Measurements from ENCODE around the gene PRPF8.
A peak's percentile ranks its signal among the peaks of the same experiment; 100 is the strongest.

PRPF8 gene

DNA sequence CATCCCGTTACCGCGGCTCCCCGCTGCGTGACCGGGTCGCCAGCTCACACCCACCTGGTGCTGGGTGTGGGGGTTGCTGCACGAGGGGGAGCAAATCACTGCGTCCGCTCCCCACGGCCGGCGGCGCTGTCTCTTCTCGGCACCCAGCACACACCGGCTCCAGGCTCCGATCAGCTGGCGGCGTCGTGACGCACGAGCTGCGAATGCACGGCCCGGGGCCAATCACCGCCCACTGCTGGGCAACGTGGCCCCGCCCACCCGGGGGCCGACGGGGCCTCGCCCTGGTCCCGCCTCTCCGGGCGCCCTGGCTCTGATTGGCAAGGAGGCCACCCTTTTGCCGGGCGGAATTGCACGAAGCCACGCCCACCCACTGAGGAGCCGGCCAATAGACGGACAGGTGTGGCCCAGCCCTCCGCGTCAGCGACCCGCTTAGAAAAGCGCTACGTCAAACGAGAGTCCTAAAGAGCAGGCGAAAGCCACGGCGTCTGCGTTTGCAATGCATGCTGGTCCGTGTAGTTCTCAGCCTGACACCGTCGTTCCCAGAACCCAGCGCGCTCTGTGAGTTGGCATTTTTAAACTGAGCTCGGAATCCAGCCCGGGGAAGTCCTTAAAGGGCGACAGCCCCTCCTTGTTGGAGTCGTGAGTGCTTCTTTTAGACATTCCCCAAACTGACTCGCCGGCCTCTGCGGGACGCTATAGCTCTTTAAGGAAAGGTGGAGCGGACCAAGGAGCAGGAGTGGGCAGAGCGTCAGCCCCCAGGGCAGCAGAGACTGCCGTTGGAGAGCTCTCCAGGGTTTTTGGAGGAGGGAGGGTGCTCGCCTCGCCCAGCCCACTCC lies 31.6 kb upstream of the PRPF8 start:
- Histone ChIP-seq H3K4me3 (ENCODE audit: low read depth in 1 of 5, low read length in 5 of 5) (peak overlapping the region; percentile 76 to 88 (median 80)), H3K36me3 (ENCODE audit: control insufficient read depth in 5 of 5, insufficient read depth in 5 of 5, low read length in 5 of 5) (peaks cover 5 to 32% (median 25%) of the 10 kb centered on the region in 5 donors), H3K9me3 (ENCODE audit: control insufficient read depth in 5 of 5, low read length in 5 of 5) (no peaks in the 10 kb centered on the region), H3K4me1 (ENCODE audit: control insufficient read depth in 5 of 5, insufficient read depth in 5 of 5, low read length in 5 of 5) (peaks cover 28 to 69% (median 61%) of the 10 kb centered on the region in 5 donors), H3K27ac (ENCODE audit: low read depth, low read length) (peak overlapping the region; percentile 100), H3K9ac (ENCODE audit: low read length in 5 of 5) (peak overlapping the region; percentile 63 to 97 (median 94)), H3K27me3 (ENCODE audit: control insufficient read depth in 5 of 5, insufficient read depth in 4 of 5, low read length in 5 of 5) (no peaks in the 10 kb centered on the region)

DNA sequence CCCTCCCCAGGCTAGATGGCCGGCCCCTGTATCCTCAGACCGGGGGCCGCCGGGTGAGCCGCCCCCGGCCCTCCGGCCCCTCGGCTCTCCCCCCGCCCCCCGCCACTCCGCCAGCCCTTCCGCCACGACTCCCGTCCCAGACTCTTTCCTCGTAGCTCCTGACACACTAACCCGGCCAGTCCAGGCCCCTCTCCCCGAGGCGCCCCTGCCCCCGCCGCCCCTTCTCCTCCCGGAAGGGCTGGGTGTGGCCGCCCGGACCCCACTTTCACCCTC lies 31.1 kb upstream of the PRPF8 start:
- Histone ChIP-seq H3K4me1 (ENCODE audit: control insufficient read depth in 5 of 5, insufficient read depth in 5 of 5, low read length in 5 of 5) (peaks cover 28 to 71% (median 64%) of the 10 kb centered on the region in 5 donors), H3K9me3 (ENCODE audit: control insufficient read depth in 5 of 5, low read length in 5 of 5) (no peaks in the 10 kb centered on the region), H3K27ac (ENCODE audit: low read depth, low read length) (peak overlapping the region; percentile 99), H3K4me3 (ENCODE audit: low read depth in 1 of 5, low read length in 5 of 5) (peak overlapping the region in 4 of 5 donors; percentile 77 to 90 (median 84)), H3K9ac (ENCODE audit: low read length in 5 of 5) (peak overlapping the region in 4 of 5 donors; percentile 74 to 89 (median 84)), H3K27me3 (ENCODE audit: control insufficient read depth in 5 of 5, insufficient read depth in 4 of 5, low read length in 5 of 5) (no peaks in the 10 kb centered on the region), H3K36me3 (ENCODE audit: control insufficient read depth in 5 of 5, insufficient read depth in 5 of 5, low read length in 5 of 5) (peaks cover 5 to 36% (median 25%) of the 10 kb centered on the region in 5 donors)

DNA sequence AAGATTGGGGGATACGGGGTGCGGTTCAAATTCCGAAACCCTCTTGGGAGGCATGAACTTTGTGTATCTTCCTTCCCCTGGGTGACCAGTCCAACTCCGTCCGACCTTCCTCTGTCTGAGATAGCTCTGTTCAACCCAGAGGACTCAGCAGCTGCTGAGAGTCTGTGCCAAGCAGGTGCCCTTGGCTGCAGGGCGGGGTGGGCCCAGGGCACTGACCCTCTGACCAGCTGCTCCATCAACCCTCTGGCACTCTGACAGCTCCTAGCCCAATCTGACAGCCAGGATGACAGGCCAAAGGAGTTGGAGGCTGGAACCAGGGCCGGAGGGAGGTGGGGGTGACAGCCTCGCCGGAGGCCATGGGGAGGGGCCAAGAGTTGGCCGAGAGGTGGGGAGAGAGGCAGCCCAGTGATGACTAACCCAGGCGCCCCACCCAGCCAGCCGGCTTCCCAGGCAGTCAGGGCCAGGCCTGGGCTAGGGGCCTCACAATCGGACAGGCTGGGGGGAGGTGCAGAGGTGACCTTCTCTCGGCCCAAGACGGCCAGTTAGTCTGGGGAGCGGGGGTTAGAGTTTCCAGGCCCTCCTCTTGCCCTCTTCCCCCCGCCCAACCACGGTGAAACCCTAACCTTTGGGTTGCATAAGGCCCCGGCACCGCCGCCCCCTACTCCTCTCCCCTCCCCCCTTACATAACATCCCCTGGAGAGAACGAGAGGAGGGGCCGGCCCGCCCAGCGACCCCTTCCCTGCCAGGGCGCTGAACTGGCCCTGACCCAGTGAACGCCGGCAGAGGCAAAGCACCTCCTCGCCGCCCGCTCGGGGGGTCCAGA lies 30.5 kb upstream of the PRPF8 start:
- no peaks in the 10 kb centered on the region for H3K27me3 ChIP-seq (ENCODE audit: control insufficient read depth in 5 of 5, insufficient read depth in 4 of 5, low read length in 5 of 5)
- H3K27ac ChIP-seq (ENCODE audit: low read depth, low read length), result peak overlapping the region; percentile 99
- H3K36me3 ChIP-seq (ENCODE audit: control insufficient read depth in 5 of 5, insufficient read depth in 5 of 5, low read length in 5 of 5), result peaks cover 5 to 36% (median 25%) of the 10 kb centered on the region in 5 donors
- H3K4me3 ChIP-seq (ENCODE audit: low read depth in 1 of 5, low read length in 5 of 5), result peak overlapping the region; percentile 77 to 90 (median 83)
- peak overlapping the region; percentile 74 to 89 (median 82) for H3K9ac ChIP-seq (ENCODE audit: low read length in 5 of 5)
- H3K9me3 ChIP-seq (ENCODE audit: control insufficient read depth in 5 of 5, low read length in 5 of 5), result no peaks in the 10 kb centered on the region
- H3K4me1 ChIP-seq (ENCODE audit: control insufficient read depth in 5 of 5, insufficient read depth in 5 of 5, low read length in 5 of 5), result peaks cover 28 to 71% (median 67%) of the 10 kb centered on the region in 5 donors

DNA sequence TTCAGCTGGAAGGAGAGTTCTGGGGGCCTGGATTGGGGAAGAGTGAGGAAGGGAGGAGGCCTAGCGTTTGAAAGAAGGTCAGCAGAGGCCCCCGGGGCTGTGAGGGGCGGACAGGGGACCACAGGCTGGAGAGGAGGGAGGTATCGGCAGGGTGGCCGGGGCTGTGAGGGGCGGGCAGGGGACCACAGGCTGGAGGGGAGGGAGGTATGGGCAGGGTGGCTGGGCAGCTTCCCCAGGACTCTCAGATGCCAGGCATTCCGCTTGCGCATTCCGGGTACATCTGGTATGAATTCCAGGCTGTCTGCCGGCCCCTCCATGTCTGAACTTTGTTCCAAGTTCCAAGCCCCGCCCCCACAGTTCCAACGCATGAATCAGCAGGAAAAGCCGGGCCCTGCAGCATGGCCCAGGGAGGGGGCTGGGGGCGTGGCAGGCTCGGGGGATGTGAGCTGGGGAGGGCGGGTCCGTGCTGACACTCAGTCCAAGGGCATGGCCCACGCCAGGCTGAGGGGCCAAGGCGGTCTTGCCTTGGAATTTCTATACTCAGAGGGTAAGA lies 29.8 kb upstream of the PRPF8 start:
- no peaks in the 10 kb centered on the region for H3K27me3 ChIP-seq (ENCODE audit: control insufficient read depth in 5 of 5, insufficient read depth in 4 of 5, low read length in 5 of 5)
- H3K4me3 ChIP-seq (ENCODE audit: low read depth in 1 of 5, low read length in 5 of 5), result peak overlapping the region; percentile 77 to 90 (median 83)
- no peaks in the 10 kb centered on the region for H3K9me3 ChIP-seq (ENCODE audit: control insufficient read depth in 5 of 5, low read length in 5 of 5)
- H3K4me1 ChIP-seq (ENCODE audit: control insufficient read depth in 5 of 5, insufficient read depth in 5 of 5, low read length in 5 of 5), result peaks cover 28 to 72% (median 67%) of the 10 kb centered on the region in 5 donors
- H3K36me3 ChIP-seq (ENCODE audit: control insufficient read depth in 5 of 5, insufficient read depth in 5 of 5, low read length in 5 of 5), result peaks cover 5 to 36% (median 25%) of the 10 kb centered on the region in 5 donors
- H3K9ac ChIP-seq (ENCODE audit: low read length in 5 of 5), result peak overlapping the region; percentile 74 to 89 (median 87)
- peak overlapping the region; percentile 99 for H3K27ac ChIP-seq (ENCODE audit: low read depth, low read length)

DNA sequence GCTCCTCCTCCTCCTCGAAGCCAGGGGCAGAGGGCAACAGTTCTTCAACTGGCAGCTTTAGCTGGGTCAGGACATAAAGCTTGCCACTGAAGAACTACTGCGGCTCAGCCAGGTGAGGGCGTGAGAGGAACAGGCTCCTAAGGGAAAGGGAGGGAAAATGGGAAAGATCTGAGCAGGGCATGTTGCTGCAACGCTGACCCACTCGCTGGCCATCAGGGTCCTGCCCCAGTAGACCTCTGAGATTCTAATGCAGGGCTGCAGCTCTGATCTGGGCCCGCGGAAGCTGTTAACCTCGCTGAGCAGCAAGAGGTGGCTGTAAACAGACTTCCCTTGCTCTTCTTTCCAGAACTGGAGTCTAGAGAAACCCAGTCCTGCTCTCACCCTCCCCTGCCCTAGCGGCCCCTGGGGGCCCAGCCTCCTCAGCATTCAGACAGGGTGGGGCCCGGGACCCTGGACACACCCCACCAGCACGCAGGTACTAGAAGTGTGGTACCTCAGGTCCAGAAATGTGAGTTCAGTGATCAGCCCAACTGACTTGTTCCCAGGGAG lies 29.3 kb upstream of the PRPF8 start:
- Histone ChIP-seq H3K27me3 (ENCODE audit: control insufficient read depth in 5 of 5, insufficient read depth in 4 of 5, low read length in 5 of 5) (no peaks in the 10 kb centered on the region), H3K27ac (ENCODE audit: low read depth, low read length) (peak overlapping the region; percentile 99), H3K4me1 (ENCODE audit: control insufficient read depth in 5 of 5, insufficient read depth in 5 of 5, low read length in 5 of 5) (peaks cover 28 to 75% (median 70%) of the 10 kb centered on the region in 5 donors), H3K36me3 (ENCODE audit: control insufficient read depth in 5 of 5, insufficient read depth in 5 of 5, low read length in 5 of 5) (peaks cover 5 to 36% (median 25%) of the 10 kb centered on the region in 5 donors), H3K9ac (ENCODE audit: low read length in 5 of 5) (peak overlapping the region; percentile 45 to 87 (median 82)), H3K4me3 (ENCODE audit: low read depth in 1 of 5, low read length in 5 of 5) (peak overlapping the region; percentile 50 to 88 (median 77)), H3K9me3 (ENCODE audit: control insufficient read depth in 5 of 5, low read length in 5 of 5) (no peaks in the 10 kb centered on the region)

DNA sequence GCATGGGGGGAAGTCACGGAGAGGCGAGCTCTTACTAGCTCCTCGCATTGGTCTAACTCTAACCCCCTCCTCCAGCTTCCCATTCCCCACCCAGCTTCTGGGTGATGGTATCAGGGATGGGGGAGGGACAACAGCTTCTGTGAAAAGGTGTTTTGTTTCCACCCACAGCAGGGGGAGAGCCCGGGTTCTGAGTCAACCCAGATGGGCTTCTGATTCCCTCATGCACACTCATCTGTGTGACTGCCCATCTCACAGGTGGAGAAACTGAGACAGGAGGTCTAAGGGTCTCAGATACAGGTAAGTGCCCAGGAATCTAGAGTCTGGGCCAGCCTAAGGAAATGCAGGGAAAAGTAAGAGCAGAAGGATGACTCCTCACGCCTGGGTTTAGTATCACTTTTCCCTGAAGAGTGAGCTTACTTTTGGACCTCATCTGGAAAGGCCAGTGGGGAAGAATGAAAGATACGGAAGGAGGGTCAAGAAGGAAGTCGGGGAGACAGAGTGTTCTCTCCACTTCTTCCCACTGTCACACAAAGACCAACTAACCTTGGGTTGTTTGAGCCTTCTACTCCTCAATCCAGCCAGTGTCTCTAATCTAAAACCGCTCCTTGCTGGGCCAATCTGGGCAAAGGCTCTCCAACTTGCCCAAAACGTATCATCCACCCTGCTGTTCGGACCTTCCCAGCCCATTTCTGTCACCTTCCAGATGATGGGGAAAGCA lies 28.7 kb upstream of the PRPF8 start:
- Histone ChIP-seq H3K27ac (ENCODE audit: low read depth, low read length) (peak overlapping the region; percentile 99), H3K4me3 (ENCODE audit: low read depth in 1 of 5, low read length in 5 of 5) (peak overlapping the region; percentile 50 to 88 (median 77)), H3K27me3 (ENCODE audit: control insufficient read depth in 5 of 5, insufficient read depth in 4 of 5, low read length in 5 of 5) (no peaks in the 10 kb centered on the region), H3K9me3 (ENCODE audit: control insufficient read depth in 5 of 5, low read length in 5 of 5) (no peaks in the 10 kb centered on the region), H3K9ac (ENCODE audit: low read length in 5 of 5) (peak overlapping the region in 4 of 5 donors; percentile 45 to 84 (median 79)), H3K4me1 (ENCODE audit: control insufficient read depth in 5 of 5, insufficient read depth in 5 of 5, low read length in 5 of 5) (peaks cover 25 to 68% (median 66%) of the 10 kb centered on the region in 5 donors), H3K36me3 (ENCODE audit: control insufficient read depth in 5 of 5, insufficient read depth in 5 of 5, low read length in 5 of 5) (peaks cover 5 to 36% (median 25%) of the 10 kb centered on the region in 5 donors)

DNA sequence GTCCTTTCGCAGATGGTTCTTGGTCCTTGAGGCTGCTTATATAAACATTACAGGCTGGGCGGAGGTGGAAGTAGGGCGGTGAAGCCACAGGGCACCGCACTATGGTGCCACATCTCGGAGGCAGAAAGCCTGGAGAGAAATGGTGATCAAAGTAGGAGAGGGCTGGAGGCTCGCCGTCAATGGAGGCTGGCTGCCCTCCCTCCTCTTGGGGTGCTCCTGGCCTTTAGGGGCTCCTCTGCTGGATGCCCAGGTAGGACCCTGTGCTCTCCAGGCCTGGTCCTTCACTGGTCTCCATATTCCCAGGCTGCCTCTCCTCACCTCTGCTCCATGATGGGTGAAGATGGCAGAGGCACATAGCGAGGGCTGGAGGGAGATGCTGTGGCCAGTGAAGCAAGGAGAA lies 27.6 kb upstream of the PRPF8 start:
- Histone ChIP-seq H3K4me3 (ENCODE audit: low read depth in 1 of 5, low read length in 5 of 5) (peak overlapping the region in 3 of 5 donors; percentile 10 to 70 (median 50)), H3K9me3 (ENCODE audit: control insufficient read depth in 5 of 5, low read length in 5 of 5) (no peaks in the 10 kb centered on the region), H3K27me3 (ENCODE audit: control insufficient read depth in 5 of 5, insufficient read depth in 4 of 5, low read length in 5 of 5) (no peaks in the 10 kb centered on the region), H3K4me1 (ENCODE audit: control insufficient read depth in 5 of 5, insufficient read depth in 5 of 5, low read length in 5 of 5) (peaks cover 19 to 58% (median 55%) of the 10 kb centered on the region in 5 donors), H3K36me3 (ENCODE audit: control insufficient read depth in 5 of 5, insufficient read depth in 5 of 5, low read length in 5 of 5) (peaks cover 5 to 45% (median 31%) of the 10 kb centered on the region in 5 donors), H3K9ac (ENCODE audit: low read length in 5 of 5) (no peak overlapping the region), H3K27ac (ENCODE audit: low read depth, low read length) (no peak overlapping the region)

DNA sequence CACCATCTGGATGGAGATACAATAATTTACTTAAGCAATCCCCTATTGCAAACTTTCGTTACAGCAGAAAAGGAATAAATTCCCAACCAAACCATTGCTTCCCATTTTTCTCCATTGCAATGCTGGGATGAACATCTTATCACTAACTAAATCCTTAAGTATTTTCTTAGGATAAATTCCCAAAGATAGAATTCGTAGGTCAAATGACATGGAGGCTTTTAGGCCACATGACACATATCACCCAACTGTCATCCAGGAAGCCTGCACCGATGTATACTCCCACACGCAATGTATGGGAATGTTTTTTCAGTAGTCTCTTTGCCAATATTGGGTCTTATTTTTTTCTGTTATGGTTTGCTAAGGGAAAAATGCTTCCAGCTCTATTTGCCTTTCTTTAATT lies 27.1 kb upstream of the PRPF8 start:
- H3K27ac ChIP-seq (ENCODE audit: low read depth, low read length), result no peak overlapping the region
- peak overlapping the region in 1 of 5 donors; percentile 10 for H3K9ac ChIP-seq (ENCODE audit: low read length in 5 of 5)
- peaks cover 5 to 45% (median 31%) of the 10 kb centered on the region in 5 donors for H3K36me3 ChIP-seq (ENCODE audit: control insufficient read depth in 5 of 5, insufficient read depth in 5 of 5, low read length in 5 of 5)
- no peaks in the 10 kb centered on the region for H3K27me3 ChIP-seq (ENCODE audit: control insufficient read depth in 5 of 5, insufficient read depth in 4 of 5, low read length in 5 of 5)
- H3K4me1 ChIP-seq (ENCODE audit: control insufficient read depth in 5 of 5, insufficient read depth in 5 of 5, low read length in 5 of 5), result peaks cover 16 to 53% (median 51%) of the 10 kb centered on the region in 5 donors
- no peak overlapping the region for H3K4me3 ChIP-seq (ENCODE audit: low read depth in 1 of 5, low read length in 5 of 5)
- H3K9me3 ChIP-seq (ENCODE audit: control insufficient read depth in 5 of 5, low read length in 5 of 5), result no peaks in the 10 kb centered on the region

Data from subcutaneous abdominal adipose tissue (tissue), 5 donors.